ENCODE results near the gene DDRGK1. TPM values are rescaled to one million over a fixed set of nuclear protein-coding genes. Genes with fewer than 3 reads are reported as not detected.

The DDRGK1 gene
- total and polyA plus RNA-seq, 2 of the 8 experiments (the other 6 are each of a cell fraction or from before 2014, with no cell fraction given): 29.4 to 42.0 TPM

DNA sequence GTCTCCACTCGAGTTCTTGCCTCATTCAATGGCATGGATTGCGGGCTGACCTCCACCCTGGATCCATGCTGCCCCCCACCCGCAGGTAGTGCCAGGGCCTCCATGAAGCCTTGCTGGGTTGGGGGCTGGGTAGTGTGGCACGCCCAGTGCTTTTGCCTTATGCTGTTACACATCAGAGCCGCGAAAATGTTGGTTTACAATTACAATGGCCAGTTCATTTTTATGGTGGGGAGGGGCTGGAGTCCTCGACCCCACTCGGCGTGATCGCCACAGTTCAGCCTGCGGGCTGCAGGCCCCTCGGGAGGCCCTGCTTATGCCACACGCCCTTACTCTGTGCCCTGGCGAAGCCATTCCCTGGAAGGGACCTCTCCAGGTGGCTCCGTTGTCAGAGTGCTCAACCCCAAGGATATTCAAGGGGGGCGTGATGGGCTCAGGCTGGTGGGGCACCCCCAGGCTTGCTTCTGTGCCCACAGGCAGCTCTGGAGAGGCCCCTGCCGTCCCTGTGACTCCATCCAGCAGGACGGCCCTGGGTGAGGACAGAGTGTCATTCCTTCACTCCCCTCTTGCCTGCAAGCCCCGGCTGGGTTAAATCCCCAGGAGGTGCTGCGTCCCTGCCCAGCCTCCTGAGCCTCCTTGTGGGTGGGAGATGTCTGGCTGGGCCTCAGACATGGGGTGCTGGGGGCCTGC lies 19.7 kb upstream of the DDRGK1 start:
- TF ChIP-seq HDAC6 (IDR thresholded peaks at IDR 0.05; ENCODE audit: low read depth, low read length): no peak
- TF ChIP-seq RAD21 (IDR thresholded peaks at IDR 0.05 in 1 of 2, conservative IDR thresholded peaks at IDR 0.05 in 1 of 2; ENCODE audit: low read depth in 2 of 2, low read length in 2 of 2): no peak
- no peak for TF ChIP-seq SP4 (IDR thresholded peaks at IDR 0.05; ENCODE audit: low read length)
- Histone ChIP-seq H4K91ac (replicated peaks; ENCODE audit: insufficient read length, low read length) (no peak overlapping the region), H3K56ac (replicated peaks; ENCODE audit: insufficient read length, low read depth, low read length) (no peak overlapping the region), H3K4me1 (replicated peaks in 1 of 4; ENCODE audit: control insufficient read depth in 3 of 4, insufficient read depth in 4 of 4, low read length in 3 of 4) (no peaks in the 10 kb centered on the region; a peak in 1 of 7 replicates), H3K36me3 (ENCODE audit: control insufficient read depth in 2 of 4, insufficient read depth in 4 of 4, low read length in 3 of 4) (peaks cover 2 to 24% (median 9%) of the 10 kb centered on the region in 4 experiments; a peak in 6 of 8 replicates), H2BK20ac (ENCODE audit: low read length) (no peak overlapping the region), H2BK15ac (ENCODE audit: low read length) (no peak overlapping the region), H3K23me2 (ENCODE audit: low read depth, low read length) (no peaks in the 10 kb centered on the region), H3K18ac (ENCODE audit: extremely low read depth, low read length) (no peak overlapping the region), H4K20me1 (replicated peaks in 1 of 2; ENCODE audit: control insufficient read depth in 1 of 2, insufficient read depth in 2 of 2, low read length in 2 of 2) (peaks cover 0 to 2% of the 10 kb centered on the region in 2 experiments), H3K27ac (ENCODE audit: low read depth, low read length) (no peak overlapping the region), H4K8ac (ENCODE audit: extremely low read depth, insufficient read depth, low read length) (no peak overlapping the region; the same call in 1 of the 2 replicates), H3K9ac (replicated peaks in 1 of 4; ENCODE audit: extremely low read depth in 1 of 4, low read depth in 3 of 4, low read length in 3 of 4) (no peak overlapping the region), H3K9me3 (ENCODE audit: insufficient read depth in 2 of 2, low read depth in 1 of 2, low read length in 1 of 2) (no peaks in the 10 kb centered on the region), H3K4me2 (ENCODE audit: insufficient read depth in 1 of 2, low read depth in 2 of 2, low read length in 2 of 2) (no peak overlapping the region), H3K27me3 (replicated peaks in 1 of 4; ENCODE audit: control insufficient read depth in 3 of 4, extremely low read depth in 1 of 4, insufficient read depth in 3 of 4, low read length in 3 of 4) (no peaks in the 10 kb centered on the region), H3K4ac (replicated peaks; ENCODE audit: insufficient read length, low read depth, low read length) (no peak overlapping the region), H2AFZ (ENCODE audit: low read length) (no peak overlapping the region), H2BK5ac (ENCODE audit: low read depth, low read length) (no peak overlapping the region), H3K4me3 (ENCODE audit: extremely low read depth in 1 of 4, insufficient read depth in 2 of 4, low read depth in 3 of 4, low read length in 4 of 4) (no peak overlapping the region), H3K79me2 (ENCODE audit: control insufficient read depth in 1 of 2, insufficient read depth in 2 of 2, low read length in 2 of 2) (no peaks in the 10 kb centered on the region), H2AK5ac (ENCODE audit: low read depth, low read length) (no peak overlapping the region), H4K5ac (ENCODE audit: insufficient read length, low read depth, low read length) (no peak overlapping the region), H2BK120ac (replicated peaks; ENCODE audit: low read depth, low read length) (no peak overlapping the region), H3K79me1 (ENCODE audit: low read depth, low read length) (no peaks in the 10 kb centered on the region; the same call in 1 of the 2 replicates), H3K23ac (ENCODE audit: insufficient read length) (no peak overlapping the region), H2BK12ac (ENCODE audit: low read depth, low read length) (no peak overlapping the region), H3K14ac (ENCODE audit: insufficient read length) (no peak overlapping the region)
- ChIA-PET POLR2A (ENCODE audit: partially characterized antibody) (interaction anchor here (0.5 to 8.7 kb wide), 11 partner anchors 11 to 511 kb away, joined by 3 to 61 read pairs (median 6); partner anchors contain the start of genes FASTKD5, ITPA, SLC4A11 and UBOX5), CTCF (ENCODE audit: partially characterized antibody) (interaction anchor here (0.5 to 9.5 kb wide), 7 partner anchors 28 to 386 kb away, joined by 3 to 158 read pairs (median 4); no protein-coding TSS in a partner anchor)
- DNase-seq (ENCODE audit: low read depth in 1 of 2, low spot score in 2 of 2): no peak
- no peak for FAIRE-seq
- WGBS, 2 experiments (ENCODE audit: extremely low coverage in 1 of 2, insufficient coverage in 1 of 2, insufficient read length in 1 of 2, insufficient replicate concordance in 2 of 2, low coverage in 1 of 2, low lambda C conversion rate in 2 of 2, missing lambda C conversion rate in 1 of 2): 89% methylated on average over 19 of the region's 20 CpGs; no CpG with 5 or more reads in 1 of the 2 experiments
